G401.6 (cell line): ENCODE results near the gene TRIO.

Experiments
- FAIRE-seq: peaks from 2 replicates; lab custom pipeline; 2012; peaks lifted over from hg19 to GRCh38; lab: Jason Lieb, UNC

Gene TRIO

DNA sequence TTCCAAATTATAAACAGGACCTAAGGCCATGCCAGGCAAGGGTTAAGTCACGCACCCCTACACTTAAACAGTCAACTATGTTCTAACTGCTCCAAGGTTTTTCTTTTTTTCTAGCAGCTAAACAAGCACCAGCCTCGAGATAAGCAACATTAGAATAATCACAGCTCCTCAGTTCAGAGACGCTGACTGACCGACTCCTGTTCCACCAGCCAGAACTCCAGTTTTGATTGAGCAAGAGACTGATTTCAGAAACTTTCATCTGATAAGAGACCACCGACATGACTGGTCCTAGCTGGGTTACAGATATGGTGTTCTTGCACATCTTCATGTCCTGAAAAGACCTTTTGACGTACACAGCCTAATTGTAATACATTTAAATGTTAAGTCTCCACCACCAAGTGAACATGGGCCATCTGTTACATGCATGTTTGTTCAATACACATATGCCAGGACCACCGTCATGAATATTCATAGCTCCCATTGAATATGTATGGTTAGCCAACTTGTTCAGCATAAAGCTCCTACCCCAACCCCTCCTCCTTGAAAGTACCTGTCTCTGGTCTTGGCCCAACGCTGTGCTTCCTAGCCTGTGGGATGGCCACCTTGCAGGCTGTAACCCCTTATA lies 414.8 kb downstream of the TRIO start:
- no peak for FAIRE-seq
